HG02973 (cell line): ENCODE measurements around the gene USP17L5.
"Not testable (repeated sequence)": the region's sequence is repeated elsewhere in the genome, so short reads cannot be mapped to it uniquely, and the experiment has no call there.

ENCODE experiments used
- ATAC-seq: cut with Tn5 transposase; IDR thresholded peaks from one replicate; pipeline ENCODE4 v1.9.1; 2021; ENCODE audit warnings: moderate library complexity; ENCODE audit not compliant: unreplicated experiment

USP17L5 gene, protein sequence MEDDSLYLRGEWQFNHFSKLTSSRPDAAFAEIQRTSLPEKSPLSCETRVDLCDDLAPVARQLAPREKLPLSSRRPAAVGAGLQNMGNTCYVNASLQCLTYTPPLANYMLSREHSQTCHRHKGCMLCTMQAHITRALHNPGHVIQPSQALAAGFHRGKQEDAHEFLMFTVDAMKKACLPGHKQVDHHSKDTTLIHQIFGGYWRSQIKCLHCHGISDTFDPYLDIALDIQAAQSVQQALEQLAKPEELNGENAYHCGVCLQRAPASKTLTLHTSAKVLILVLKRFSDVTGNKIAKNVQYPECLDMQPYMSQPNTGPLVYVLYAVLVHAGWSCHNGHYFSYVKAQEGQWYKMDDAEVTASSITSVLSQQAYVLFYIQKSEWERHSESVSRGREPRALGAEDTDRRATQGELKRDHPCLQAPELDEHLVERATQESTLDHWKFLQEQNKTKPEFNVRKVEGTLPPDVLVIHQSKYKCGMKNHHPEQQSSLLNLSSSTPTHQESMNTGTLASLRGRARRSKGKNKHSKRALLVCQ

DNA sequence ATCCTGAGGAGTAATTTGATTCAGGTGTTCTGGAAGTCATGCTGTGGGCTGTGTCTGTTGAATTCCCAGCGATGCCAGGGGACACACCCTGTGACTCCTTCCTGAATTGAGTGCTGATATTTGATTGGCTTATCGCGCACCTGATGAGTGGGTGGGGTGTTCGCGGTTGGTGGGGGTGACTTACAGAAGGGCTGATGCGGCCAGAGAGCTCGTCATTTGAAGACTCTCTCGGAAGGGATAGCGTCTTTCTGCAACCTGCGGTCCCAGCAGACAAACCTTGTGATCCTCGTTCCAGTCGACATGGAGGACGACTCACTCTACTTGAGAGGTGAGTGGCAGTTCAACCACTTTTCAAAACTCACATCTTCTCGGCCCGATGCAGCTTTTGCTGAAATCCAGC lies at the start of gene USP17L5:
Gene USP17L5 (plus strand): TSS at position 301 of the 400 bp plus-strand sequence. CDS start 0 bp downstream, at position 301.
- not testable (repeated sequence) for ATAC-seq

DNA sequence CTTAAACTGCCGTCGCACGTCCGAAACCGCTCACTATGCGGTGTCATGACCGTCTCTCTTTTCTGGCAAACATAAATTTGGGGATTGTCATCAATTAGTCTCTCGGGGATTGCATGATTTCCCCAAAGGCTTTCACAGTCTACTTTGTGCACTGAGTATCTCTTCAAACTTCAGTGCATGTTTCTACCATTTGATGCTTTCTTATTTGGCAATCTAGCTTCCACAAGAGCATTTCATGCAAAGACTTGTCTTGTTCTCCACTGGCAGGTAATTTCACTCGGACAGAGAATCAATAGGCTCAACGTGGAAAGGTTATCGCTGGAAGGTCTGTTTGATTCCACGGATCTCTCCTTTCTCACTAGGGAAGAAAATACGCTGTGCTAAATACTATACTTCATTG lies 15.0 kb upstream of the USP17L5 start:
- ATAC-seq: not testable (repeated sequence)

DNA sequence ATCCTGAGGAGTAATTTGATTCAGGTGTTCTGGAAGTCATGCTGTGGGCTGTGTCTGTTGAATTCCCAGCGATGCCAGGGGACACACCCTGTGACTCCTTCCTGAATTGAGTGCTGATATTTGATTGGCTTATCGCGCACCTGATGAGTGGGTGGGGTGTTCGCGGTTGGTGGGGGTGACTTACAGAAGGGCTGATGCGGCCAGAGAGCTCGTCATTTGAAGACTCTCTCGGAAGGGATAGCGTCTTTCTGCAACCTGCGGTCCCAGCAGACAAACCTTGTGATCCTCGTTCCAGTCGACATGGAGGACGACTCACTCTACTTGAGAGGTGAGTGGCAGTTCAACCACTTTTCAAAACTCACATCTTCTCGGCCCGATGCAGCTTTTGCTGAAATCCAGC lies 14.3 kb upstream of the USP17L5 start, which contains the start of gene USP17L24:
Gene USP17L24 (plus strand): TSS at position 301 of the 400 bp plus-strand sequence. CDS start 0 bp downstream, at position 301.
- ATAC-seq: not testable (repeated sequence)

DNA sequence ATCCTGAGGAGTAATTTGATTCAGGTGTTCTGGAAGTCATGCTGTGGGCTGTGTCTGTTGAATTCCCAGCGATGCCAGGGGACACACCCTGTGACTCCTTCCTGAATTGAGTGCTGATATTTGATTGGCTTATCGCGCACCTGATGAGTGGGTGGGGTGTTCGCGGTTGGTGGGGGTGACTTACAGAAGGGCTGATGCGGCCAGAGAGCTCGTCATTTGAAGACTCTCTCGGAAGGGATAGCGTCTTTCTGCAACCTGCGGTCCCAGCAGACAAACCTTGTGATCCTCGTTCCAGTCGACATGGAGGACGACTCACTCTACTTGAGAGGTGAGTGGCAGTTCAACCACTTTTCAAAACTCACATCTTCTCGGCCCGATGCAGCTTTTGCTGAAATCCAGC lies 9.6 kb upstream of the USP17L5 start, which contains the start of gene USP17L25:
Gene USP17L25 (plus strand): TSS at position 301 of the 400 bp plus-strand sequence. CDS start 0 bp downstream, at position 301.
- not testable (repeated sequence) for ATAC-seq

DNA sequence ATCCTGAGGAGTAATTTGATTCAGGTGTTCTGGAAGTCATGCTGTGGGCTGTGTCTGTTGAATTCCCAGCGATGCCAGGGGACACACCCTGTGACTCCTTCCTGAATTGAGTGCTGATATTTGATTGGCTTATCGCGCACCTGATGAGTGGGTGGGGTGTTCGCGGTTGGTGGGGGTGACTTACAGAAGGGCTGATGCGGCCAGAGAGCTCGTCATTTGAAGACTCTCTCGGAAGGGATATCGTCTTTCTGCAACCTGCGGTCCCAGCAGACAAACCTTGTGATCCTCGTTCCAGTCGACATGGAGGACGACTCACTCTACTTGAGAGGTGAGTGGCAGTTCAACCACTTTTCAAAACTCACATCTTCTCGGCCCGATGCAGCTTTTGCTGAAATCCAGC lies 4.8 kb upstream of the USP17L5 start, which contains the start of gene USP17L26:
Gene USP17L26 (plus strand): TSS at position 301 of the 400 bp plus-strand sequence. CDS start 0 bp downstream, at position 301.
- ATAC-seq: not testable (repeated sequence)

DNA sequence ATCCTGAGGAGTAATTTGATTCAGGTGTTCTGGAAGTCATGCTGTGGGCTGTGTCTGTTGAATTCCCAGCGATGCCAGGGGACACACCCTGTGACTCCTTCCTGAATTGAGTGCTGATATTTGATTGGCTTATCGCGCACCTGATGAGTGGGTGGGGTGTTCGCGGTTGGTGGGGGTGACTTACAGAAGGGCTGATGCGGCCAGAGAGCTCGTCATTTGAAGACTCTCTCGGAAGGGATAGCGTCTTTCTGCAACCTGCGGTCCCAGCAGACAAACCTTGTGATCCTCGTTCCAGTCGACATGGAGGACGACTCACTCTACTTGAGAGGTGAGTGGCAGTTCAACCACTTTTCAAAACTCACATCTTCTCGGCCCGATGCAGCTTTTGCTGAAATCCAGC lies 4.6 kb downstream of the USP17L5 start, which contains the start of gene USP17L27:
Gene USP17L27 (plus strand): TSS at position 301 of the 400 bp plus-strand sequence. CDS start 0 bp downstream, at position 301.
- not testable (repeated sequence) for ATAC-seq

DNA sequence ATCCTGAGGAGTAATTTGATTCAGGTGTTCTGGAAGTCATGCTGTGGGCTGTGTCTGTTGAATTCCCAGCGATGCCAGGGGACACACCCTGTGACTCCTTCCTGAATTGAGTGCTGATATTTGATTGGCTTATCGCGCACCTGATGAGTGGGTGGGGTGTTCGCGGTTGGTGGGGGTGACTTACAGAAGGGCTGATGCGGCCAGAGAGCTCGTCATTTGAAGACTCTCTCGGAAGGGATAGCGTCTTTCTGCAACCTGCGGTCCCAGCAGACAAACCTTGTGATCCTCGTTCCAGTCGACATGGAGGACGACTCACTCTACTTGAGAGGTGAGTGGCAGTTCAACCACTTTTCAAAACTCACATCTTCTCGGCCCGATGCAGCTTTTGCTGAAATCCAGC lies 9.4 kb downstream of the USP17L5 start, which contains the start of gene USP17L28:
Gene USP17L28 (plus strand): TSS at position 301 of the 400 bp plus-strand sequence. CDS start 0 bp downstream, at position 301.
- not testable (repeated sequence) for ATAC-seq

DNA sequence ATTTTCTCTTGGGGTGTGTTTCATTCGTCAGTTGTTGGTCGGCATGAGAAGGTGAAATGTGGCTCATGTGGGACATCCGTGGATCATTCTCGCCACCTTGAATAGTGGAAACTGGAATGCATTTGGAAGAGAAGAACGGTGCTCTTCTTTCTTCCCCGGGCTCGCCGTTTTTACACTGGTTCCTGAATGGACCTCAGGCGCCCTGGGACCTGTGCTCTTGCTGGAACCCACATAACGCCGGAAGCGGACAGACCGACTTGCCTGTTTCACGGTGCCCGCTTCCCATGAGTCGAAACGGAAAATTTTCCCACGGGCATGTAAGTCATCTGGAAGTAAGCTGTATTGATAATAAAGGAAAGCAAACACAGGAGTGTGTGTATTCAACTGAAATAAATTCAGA lies 11.7 kb downstream of the USP17L5 start:
- ATAC-seq: not testable (repeated sequence)

DNA sequence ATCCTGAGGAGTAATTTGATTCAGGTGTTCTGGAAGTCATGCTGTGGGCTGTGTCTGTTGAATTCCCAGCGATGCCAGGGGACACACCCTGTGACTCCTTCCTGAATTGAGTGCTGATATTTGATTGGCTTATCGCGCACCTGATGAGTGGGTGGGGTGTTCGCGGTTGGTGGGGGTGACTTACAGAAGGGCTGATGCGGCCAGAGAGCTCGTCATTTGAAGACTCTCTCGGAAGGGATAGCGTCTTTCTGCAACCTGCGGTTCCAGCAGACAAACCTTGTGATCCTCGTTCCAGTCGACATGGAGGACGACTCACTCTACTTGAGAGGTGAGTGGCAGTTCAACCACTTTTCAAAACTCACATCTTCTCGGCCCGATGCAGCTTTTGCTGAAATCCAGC lies 14.1 kb downstream of the USP17L5 start, which contains the start of gene USP17L29:
Gene USP17L29 (plus strand): TSS at position 301 of the 400 bp plus-strand sequence. CDS start 0 bp downstream, at position 301.
- ATAC-seq: not testable (repeated sequence)

DNA sequence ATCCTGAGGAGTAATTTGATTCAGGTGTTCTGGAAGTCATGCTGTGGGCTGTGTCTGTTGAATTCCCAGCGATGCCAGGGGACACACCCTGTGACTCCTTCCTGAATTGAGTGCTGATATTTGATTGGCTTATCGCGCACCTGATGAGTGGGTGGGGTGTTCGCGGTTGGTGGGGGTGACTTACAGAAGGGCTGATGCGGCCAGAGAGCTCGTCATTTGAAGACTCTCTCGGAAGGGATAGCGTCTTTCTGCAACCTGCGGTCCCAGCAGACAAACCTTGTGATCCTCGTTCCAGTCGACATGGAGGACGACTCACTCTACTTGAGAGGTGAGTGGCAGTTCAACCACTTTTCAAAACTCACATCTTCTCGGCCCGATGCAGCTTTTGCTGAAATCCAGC lies 23.6 kb downstream of the USP17L5 start, which contains the start of gene USP17L30:
Gene USP17L30 (plus strand): TSS at position 301 of the 400 bp plus-strand sequence. CDS start 0 bp downstream, at position 301.
- ATAC-seq: not testable (repeated sequence)

DNA sequence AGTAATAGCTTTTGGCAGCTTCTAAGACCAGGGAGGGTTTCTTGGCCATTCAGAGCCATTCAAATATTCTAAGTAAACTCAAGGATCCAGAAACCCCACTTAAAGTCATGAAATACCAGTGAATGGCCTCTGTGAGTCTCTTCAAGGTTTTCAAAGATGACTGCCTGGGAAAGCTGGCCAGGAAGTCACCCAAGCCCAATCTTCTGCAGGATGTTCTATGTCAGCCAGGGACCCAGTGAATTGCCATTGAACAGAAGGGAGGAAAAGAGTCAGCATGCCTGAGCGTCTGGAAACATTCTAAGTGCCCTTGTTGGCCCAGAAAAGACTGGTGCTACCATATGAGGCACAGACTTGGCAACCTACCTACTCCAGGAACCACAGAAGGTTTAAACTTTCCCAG lies 40.7 kb downstream of the USP17L5 start:
- not testable (repeated sequence) for ATAC-seq

DNA sequence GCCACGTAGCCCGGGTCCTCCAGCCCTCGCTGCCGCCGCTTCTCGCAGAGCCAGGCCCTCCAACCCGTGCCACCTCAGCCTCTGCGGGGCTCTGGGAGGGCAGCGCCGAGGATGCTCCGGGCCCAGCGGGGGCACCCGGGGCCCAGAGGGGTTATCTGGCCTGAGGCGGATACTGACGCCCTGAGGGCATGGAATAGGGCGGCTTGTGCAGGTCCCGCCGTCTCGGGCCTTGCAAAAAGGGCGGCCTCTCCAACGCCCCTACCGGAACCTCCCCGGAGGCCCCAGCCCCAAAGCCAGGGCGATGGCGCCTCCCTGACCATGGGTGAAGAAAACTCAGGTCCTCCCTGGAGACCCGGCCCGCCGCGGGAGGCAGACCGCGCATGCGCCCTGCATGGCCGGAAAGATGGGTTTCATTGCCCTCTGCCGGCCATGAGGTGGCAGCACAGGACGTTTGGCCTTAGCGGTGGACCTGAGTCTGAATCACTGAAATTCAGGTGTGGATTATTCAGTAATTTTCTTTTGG lies 41.9 kb downstream of the USP17L5 start:
- not testable (repeated sequence) for ATAC-seq

DNA sequence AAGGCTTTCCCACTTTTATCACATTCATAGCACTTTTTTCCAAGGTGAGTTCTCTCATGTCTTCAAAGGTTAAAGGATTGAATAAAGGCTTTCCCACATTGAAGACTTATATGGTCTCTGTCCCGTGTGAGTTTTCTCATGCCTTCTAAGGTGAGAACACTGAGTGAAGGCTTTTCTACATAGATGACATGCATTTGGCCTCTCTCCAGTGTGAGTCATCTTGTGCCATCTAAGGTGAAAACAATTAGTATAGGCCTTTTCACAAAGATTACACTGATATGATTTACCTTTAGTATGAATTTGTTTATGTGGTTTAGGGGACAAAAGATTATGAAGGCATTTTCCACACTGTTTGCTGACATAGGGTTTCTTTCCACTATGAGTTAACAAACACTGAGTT lies 44.9 kb downstream of the USP17L5 start:
- ATAC-seq: no peak

DNA sequence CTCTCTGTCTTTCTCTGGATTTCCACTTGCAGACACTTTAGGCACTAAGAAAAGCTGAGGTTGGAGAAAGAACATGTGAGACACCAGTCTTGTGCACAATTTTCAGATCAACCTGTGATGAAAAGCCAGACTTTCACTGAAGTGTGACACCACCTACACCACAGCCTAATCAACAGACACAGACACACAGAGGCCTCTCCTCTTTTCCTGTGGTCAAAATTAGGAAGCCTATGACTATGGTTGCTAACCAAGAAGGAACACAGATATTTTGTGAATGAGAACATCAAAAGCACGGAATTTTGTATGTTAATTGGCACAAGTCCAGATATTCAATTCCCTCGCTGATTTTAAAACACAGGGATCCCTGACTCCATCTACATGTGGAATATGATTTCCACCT lies 49.8 kb downstream of the USP17L5 start:
- ATAC-seq: not testable (repeated sequence)
